Uterus (tissue), 2 donors: Measurements from ENCODE around the gene GSG1L.

Source experiments
- POLR2A ChIP-seq, 2 donors: fragments of 450-650 bp; IDR thresholded peaks; one replicate each; pipeline ENCODE4 v1.6.1; 2016; ENCODE audit warnings: antibody characterized with exemption in 2 of 2, mild to moderate bottlenecking in 1 of 2, moderate library complexity in 1 of 2
- TF ChIP-seq, protein P1 (sequence below), 4 experiments: fragments of 200-600 bp in 2 of 4; fragments of 450-650 bp in 2 of 4; sonication (generic) in 2 of 4; IDR thresholded peaks; one replicate each; pipeline ENCODE4 v1.5.1; 2016 to 2019; ENCODE audit warnings: antibody characterized with exemption in 4 of 4, mild to moderate bottlenecking in 2 of 4, moderate library complexity in 1 of 4

DNA sequence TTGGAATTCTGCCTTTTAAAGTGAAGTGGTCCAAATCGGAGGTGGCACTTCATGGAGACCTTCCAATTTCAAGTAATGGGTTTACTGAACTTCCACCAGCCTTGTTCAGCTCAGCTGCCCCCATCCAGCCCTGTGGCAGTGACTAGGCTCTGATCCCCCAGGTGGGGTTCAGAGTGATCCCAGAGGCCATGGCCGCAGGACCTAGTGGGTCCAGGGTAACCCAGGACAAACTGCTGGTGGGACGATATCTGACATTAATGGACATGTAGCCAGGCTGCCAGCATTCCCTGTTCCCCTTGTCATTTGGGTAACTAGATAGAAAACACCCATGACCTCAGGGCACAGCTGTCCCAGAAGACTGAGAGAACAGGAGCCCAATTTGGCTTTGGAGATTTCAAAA, 209.9 kb downstream of the GSG1L start:
- TF ChIP-seq, protein P1, sequence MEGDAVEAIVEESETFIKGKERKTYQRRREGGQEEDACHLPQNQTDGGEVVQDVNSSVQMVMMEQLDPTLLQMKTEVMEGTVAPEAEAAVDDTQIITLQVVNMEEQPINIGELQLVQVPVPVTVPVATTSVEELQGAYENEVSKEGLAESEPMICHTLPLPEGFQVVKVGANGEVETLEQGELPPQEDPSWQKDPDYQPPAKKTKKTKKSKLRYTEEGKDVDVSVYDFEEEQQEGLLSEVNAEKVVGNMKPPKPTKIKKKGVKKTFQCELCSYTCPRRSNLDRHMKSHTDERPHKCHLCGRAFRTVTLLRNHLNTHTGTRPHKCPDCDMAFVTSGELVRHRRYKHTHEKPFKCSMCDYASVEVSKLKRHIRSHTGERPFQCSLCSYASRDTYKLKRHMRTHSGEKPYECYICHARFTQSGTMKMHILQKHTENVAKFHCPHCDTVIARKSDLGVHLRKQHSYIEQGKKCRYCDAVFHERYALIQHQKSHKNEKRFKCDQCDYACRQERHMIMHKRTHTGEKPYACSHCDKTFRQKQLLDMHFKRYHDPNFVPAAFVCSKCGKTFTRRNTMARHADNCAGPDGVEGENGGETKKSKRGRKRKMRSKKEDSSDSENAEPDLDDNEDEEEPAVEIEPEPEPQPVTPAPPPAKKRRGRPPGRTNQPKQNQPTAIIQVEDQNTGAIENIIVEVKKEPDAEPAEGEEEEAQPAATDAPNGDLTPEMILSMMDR (IDR thresholded peaks at IDR 0.05), result no peak
- TF ChIP-seq POLR2A (IDR thresholded peaks at IDR 0.05), result no peak
